Measurements from ENCODE around the gene D2HGDH. TPM values are rescaled to one million over a fixed set of nuclear protein-coding genes. Genes with fewer than 3 reads are reported as not detected.

D2HGDH gene
- total RNA-seq, 3 donors from 2014 or later (not counting 1 experiment from before 2014, with no cell fraction given): 28.9 to 45.5 (median 43.4) TPM

DNA sequence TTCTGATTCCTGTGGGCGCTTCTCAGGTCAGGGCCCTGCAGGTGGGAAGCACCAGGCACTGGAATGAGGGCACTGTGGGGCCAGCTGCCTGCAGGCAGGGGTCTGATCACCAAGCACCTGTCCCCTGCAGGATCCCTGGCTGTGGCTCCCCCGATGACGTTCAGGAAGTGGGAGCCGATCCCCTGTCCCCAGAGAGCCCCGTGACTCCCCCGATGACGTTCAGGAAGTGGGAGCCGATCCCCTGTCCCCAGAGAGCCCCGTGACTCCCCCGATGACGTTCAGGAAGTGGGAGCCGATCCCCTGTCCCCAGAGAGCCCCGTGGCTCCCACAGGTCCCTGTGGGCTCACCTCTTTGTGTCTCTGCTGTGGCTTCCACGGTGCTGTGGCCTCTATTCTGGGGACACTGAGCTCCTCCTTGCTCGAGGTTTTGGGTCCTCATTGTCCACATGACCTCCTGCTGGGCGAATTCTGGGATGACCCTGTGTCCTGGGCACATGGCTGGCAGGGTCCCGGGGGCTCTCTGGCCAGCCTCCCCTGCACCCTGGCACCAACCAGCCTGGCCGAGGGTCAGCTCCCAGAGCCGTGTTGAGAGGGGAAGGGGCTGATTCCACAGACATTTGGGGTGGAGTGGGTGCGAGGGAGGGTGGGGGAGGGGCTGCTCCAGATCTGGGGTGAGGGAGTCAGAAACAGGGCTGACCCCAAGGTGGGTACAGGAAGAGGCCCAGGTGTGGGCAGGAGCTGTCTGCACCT, 79.4 kb downstream of the D2HGDH start:
- WGBS (ENCODE audit: insufficient coverage): 37% methylated on average over 20 of the region's 20 CpGs
- DNase-seq: peak in 1 of 2 donors; percentile 31

DNA sequence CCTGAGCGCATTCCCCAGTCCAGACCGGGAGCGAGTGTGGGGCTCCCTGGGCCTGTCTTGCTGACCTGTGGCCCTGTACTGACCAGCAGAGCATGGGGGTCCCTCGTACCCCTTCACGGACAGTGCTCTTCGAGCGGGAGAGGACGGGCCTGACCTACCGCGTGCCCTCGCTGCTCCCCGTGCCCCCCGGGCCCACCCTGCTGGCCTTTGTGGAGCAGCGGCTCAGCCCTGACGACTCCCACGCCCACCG, 79.9 kb downstream of the D2HGDH start:
- H3K36me3 Mint-ChIP-seq: no peaks in the 10 kb centered on the region

More for the DNA sequence above, 79.4 kb downstream of the D2HGDH start:
- peaks cover 7 to 16% of the 10 kb centered on the region in 2 donors for H3K4me1 Mint-ChIP-seq
- no peaks in the 10 kb centered on the region for H3K9me3 Mint-ChIP-seq
- H3K27me3 Mint-ChIP-seq (ENCODE audit: low read depth in 2 of 2): peaks cover 0 to 10% of the 10 kb centered on the region in 2 donors
- H3K27me3 ChIP-seq (ENCODE audit: control insufficient read depth, insufficient read depth, low read length): no peaks in the 10 kb centered on the region
- no peaks in the 10 kb centered on the region for H3K36me3 Mint-ChIP-seq
- no peak overlapping the region for H3K4me3 ChIP-seq (ENCODE audit: low read length)
- H3K27ac ChIP-seq (ENCODE audit: low read length): no peak overlapping the region
- no peak overlapping the region for H3K27ac Mint-ChIP-seq
- no peaks in the 10 kb centered on the region for H3K9me3 ChIP-seq (ENCODE audit: control insufficient read depth, insufficient read depth, low read length)
- ATAC-seq: peak; percentile 56 to 74 (median 58)
- intact Hi-C loops (cut with micrococcal nuclease): no loop called here
- H3K4me1 ChIP-seq (ENCODE audit: control insufficient read depth, insufficient read depth, low read length): peaks cover 14% of the 10 kb centered on the region
- no peaks in the 10 kb centered on the region for H3K36me3 ChIP-seq (ENCODE audit: control insufficient read depth, insufficient read depth, low read length)
- no peak overlapping the region for H3K4me3 Mint-ChIP-seq
- TF ChIP-seq, protein P1, sequence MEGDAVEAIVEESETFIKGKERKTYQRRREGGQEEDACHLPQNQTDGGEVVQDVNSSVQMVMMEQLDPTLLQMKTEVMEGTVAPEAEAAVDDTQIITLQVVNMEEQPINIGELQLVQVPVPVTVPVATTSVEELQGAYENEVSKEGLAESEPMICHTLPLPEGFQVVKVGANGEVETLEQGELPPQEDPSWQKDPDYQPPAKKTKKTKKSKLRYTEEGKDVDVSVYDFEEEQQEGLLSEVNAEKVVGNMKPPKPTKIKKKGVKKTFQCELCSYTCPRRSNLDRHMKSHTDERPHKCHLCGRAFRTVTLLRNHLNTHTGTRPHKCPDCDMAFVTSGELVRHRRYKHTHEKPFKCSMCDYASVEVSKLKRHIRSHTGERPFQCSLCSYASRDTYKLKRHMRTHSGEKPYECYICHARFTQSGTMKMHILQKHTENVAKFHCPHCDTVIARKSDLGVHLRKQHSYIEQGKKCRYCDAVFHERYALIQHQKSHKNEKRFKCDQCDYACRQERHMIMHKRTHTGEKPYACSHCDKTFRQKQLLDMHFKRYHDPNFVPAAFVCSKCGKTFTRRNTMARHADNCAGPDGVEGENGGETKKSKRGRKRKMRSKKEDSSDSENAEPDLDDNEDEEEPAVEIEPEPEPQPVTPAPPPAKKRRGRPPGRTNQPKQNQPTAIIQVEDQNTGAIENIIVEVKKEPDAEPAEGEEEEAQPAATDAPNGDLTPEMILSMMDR (IDR thresholded peaks at IDR 0.05): no peak

DNA sequence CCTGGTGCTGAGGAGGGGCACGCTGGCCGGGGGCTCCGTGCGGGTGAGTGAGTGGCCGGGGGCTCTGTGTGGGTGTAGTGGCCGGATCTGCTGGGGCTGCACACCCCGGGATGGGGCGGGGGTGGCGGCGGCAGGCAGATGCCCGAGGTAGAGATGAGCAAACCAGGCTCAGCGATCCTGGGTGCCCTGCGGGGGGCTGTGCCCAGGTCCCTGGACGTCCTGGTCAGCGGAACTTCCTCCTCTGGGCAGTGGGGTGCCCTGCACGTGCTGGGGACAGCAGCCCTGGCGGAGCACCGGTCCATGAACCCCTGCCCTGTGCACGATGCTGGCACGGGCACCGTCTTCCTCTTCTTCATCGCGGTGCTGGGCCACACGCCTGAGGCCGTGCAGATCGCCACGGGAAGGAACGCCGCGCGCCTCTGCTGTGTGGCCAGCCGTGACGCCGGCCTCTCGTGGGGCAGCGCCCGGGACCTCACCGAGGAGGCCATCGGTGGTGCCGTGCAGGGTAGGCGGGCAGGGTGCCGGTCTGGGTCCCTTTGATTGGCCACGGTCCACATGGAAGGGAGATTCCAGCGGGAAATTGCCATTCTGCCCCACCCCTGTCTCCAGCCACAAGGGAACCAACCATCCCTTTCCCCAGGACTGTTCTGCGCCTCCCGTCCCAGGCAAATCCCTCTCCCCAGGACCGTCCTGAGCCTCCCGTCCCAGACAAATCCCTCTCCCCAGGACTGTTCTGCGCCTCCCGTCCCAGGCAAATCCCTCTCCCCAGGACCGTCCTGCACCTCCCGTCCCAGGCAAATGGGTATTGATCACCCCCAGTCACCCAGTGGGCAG, 80.4 kb downstream of the D2HGDH start:
- no peak overlapping the region for H3K27ac Mint-ChIP-seq
- ATAC-seq: no peak
- Histone ChIP-seq H3K9me3 (ENCODE audit: control insufficient read depth, insufficient read depth, low read length) (no peaks in the 10 kb centered on the region), H3K4me3 (ENCODE audit: low read length) (no peak overlapping the region), H3K27ac (ENCODE audit: low read length) (no peak overlapping the region), H3K4me1 (ENCODE audit: control insufficient read depth, insufficient read depth, low read length) (peaks cover 14% of the 10 kb centered on the region), H3K36me3 (ENCODE audit: control insufficient read depth, insufficient read depth, low read length) (no peaks in the 10 kb centered on the region), H3K27me3 (ENCODE audit: control insufficient read depth, insufficient read depth, low read length) (no peaks in the 10 kb centered on the region)
- TF ChIP-seq, protein P1 (IDR thresholded peaks at IDR 0.05): no peak
- H3K4me3 Mint-ChIP-seq: no peak overlapping the region
- no peaks in the 10 kb centered on the region for H3K36me3 Mint-ChIP-seq
- DNase-seq: no peak
- H3K27me3 Mint-ChIP-seq (ENCODE audit: low read depth in 2 of 2): peaks cover 0 to 5% of the 10 kb centered on the region in 2 donors
- peaks cover 7 to 16% of the 10 kb centered on the region in 2 donors for H3K4me1 Mint-ChIP-seq
- H3K9me3 Mint-ChIP-seq: no peaks in the 10 kb centered on the region
- WGBS (ENCODE audit: insufficient coverage): 90% methylated on average over 52 of the region's 52 CpGs
- intact Hi-C loops (cut with micrococcal nuclease): no loop called here

More for the DNA sequence above, 79.9 kb downstream of the D2HGDH start:
- Histone ChIP-seq H3K36me3 (ENCODE audit: control insufficient read depth, insufficient read depth, low read length) (no peaks in the 10 kb centered on the region), H3K4me1 (ENCODE audit: control insufficient read depth, insufficient read depth, low read length) (peaks cover 14% of the 10 kb centered on the region), H3K27ac (ENCODE audit: low read length) (no peak overlapping the region), H3K9me3 (ENCODE audit: control insufficient read depth, insufficient read depth, low read length) (no peaks in the 10 kb centered on the region), H3K27me3 (ENCODE audit: control insufficient read depth, insufficient read depth, low read length) (no peaks in the 10 kb centered on the region), H3K4me3 (ENCODE audit: low read length) (no peak overlapping the region)
- intact Hi-C loops (cut with micrococcal nuclease): no loop called here
- 95% methylated on average over 17 of the region's 17 CpGs for WGBS (ENCODE audit: insufficient coverage)
- no peak for DNase-seq
- Mint-ChIP-seq H3K27me3 (ENCODE audit: low read depth in 2 of 2) (peaks cover 0 to 5% of the 10 kb centered on the region in 2 donors), H3K9me3 (no peaks in the 10 kb centered on the region), H3K4me1 (peaks cover 7 to 16% of the 10 kb centered on the region in 2 donors), H3K4me3 (no peak overlapping the region), H3K27ac (no peak overlapping the region)
- ATAC-seq: no peak
- TF ChIP-seq, protein P1 (IDR thresholded peaks at IDR 0.05): no peak

Data from natural killer cell (primary cell).